SK-N-MC (cell line): Measurements from ENCODE around the gene MSMB.

Experiments
- EZH2 ChIP-seq: fragments of 200-600 bp; sonication (generic); IDR thresholded peaks from one replicate; pipeline ENCODE4 v1.6.1; 2017; ENCODE audit warnings: antibody characterized with exemption
- FOXP2 ChIP-seq: optimal IDR thresholded peaks from 2 replicates; pipeline ENCODE3; 2011; ENCODE audit warnings: mild to moderate bottlenecking, moderate library complexity; ENCODE audit not compliant: insufficient read depth; ENCODE audit errors: extremely low read length, control extremely low read depth
- POLR2AphosphoS5 ChIP-seq: IDR thresholded peaks from 2 replicates; pipeline ENCODE4 v1.6.1; 2012; ENCODE audit warnings: mild to moderate bottlenecking, low read depth, low read length, borderline replicate concordance

GRCh38 chr10:46094197-46094500 lies 48.1 kb upstream of the MSMB start:
- no peak for TF ChIP-seq POLR2AphosphoS5
- no peak for TF ChIP-seq EZH2
- no peak for TF ChIP-seq FOXP2
